ENCODE data around the gene DDIT4L.
"Not testable (repeated sequence)": the region's sequence is repeated elsewhere in the genome, so short reads cannot be mapped to it uniquely, and the experiment has no call there.

The DDIT4L gene

DNA sequence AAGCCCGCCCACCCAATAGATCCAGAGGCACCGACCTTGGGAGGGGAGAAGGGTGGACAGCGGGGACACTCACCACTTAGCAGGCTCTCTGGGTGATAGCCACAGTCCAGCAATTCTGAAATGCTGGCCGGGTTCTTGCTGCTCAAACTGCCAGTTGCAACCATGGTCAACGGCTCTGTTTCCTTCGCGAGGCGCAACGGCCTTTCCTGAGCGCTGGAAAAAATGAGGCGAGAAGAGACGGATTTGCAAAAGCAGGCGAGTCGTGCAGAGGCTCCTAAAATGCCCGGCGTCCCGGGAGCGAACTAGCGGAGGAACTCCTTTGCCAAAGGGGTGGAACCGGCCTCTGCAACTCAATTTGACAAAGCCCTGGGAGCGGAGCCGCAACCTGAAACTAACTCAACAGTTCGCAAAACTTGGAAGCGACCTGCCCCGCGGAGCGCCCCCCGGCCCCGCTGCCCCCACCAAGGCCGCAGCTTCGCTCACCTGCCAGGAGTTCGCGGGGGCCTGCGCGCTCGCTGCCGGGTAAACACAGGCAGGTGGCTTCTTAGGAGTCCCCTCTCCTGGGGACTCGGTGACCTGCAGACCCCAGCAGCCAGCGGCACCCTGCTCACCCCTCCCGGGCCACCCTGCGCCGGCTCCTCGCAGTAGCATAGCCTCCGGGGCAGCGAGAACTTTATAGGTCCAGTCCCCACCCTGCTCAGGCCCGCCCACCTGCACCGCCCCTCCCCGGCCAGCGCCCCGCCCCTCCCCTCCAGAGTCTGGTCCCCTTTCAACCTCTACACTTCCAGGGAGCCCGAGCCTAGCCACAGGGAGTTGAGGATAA lies at the start of gene DDIT4L:
Gene DDIT4L (minus strand): TSS at position 649 of the 823 bp plus-strand sequence. CDS start 485 bp downstream, at position 164.
- DNase-seq: peak; percentile 2

- no peak for DNase-seq
Observed at GRCh38 chr4:100240008-100240407, 49.7 kb upstream of the DDIT4L start.

- no peak for DNase-seq
Observed at GRCh38 chr4:100224721-100225120, 34.5 kb upstream of the DDIT4L start.

DNA sequence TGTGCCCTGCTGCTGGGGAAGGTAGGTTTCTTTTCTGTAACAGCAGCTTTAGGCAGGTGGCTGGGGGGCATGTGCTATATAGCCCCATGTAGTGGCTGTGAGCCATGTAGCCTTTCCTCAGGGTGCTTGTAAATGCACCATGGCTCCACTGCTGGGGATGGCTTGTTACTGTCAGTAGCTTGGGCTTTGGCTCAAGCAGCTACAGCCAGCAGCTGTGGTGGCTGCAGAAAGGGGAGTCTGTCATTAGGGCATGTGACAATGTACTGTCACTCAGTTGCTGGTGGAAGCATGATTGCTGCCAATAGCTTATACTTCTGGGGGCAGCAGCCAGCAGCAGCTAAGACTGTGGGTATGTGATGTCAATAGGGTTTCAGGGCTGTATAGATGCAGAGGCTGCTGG lies 33.9 kb upstream of the DDIT4L start:
- DNase-seq: no peak

- DNase-seq: no peak
Observed at GRCh38 chr4:100208964-100209363, 18.7 kb upstream of the DDIT4L start.

DNA sequence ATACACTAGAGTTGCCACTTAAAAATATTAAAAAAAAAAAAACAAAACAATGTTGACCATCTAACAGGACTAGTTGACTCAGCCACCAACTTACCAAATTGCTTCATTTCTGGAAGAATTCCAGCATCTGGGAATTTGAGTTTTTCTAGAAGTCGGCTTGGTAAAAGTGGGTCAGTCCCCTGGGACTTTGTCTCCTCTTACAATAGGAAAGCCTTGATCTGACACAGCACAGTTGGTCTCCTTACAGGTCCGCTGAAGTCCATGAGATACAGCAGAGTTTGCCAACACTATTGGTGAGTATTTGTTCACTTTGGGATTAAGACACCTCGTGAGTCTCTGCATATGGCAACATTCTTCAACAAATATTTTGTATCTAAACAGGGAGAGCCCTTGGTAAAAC lies 18.2 kb upstream of the DDIT4L start:
- no peak for DNase-seq

DNA sequence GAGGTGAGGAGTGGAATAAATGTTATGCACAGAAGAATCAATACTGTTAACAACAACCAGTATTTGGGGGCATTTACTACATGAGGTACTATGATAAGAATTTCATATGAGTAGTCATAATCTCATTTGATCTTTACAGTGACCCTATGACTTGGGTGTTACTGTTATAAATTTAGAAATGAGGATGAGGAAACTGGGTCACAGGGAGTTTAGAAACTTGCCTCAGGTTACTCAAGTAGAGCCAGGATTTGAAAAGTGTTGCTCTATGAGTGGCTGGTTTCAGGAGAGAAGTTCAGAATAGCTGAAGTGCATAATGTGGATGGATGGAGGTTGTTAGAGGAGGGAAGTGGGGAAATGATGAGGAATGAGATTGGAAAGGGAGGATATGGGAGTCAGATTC lies 16.6 kb upstream of the DDIT4L start:
- no peak for DNase-seq

DNA sequence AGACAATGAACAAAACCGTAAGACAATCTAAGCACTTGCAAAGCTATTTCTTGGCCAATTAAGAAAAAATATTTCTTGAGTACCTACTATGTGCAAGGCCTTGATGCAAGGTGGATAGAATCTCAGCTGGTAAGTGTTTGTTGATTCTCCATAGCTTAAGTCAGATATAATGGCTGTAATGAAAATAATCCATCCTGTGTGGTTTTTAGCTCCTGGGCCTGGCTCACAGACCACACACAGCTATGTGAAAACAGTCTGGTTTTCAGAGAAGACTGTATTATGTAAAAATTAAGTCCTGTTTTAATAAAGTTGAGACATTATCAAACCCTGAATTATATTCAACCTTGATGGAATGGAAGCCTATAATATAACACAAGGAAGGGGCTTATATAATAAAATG lies 7.8 kb upstream of the DDIT4L start:
- DNase-seq: no peak

- not testable (repeated sequence) for DNase-seq
Observed at GRCh38 chr4:100196388-100197071, 6.3 kb upstream of the DDIT4L start.

DNA sequence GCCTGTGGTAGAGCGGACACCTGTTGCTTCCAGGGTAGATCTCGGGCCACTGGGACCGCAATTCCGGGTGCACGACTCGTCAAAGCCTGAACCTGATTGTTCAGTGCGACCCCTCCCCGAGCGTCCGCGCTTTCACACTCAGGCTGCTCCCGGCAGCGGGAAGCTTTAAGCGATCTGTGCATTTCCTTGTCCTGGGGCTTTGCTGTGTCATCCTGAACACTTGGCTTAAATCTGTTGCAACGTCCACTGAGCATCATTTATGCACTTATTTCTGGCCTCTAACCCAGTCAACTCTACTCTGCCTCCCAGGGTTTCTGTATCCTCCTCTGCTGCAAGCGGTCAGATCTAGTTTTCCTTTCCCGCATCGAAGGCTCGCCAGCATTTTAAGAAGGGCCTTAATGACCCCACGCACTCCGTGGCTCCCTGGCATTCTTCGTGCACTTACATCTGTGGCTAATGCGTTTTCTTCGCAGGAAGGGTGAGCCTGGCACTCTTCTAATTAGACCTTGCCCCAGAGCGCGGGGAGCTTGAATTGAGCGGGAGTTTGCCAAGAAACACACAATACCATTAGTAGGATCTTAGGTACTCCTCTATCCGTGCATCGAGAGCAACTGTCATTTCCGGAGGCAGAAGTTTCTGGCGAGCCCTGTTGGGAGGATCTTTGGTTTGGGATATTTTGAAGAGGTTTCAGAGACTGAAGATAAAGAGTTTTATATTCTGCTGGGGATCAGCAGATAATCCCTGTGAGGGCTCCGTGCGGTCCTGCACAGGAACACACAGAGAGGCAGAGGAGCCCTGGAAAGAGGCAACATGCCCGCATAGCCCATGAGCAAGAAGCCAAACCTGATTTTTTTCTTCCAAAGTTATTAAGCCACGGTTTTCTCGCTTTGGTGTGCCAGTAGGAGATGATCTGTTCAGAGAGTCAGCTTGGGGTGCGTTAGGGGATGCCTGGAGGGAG lies 654 bp upstream of the DDIT4L start:
- DNase-seq: peak; percentile 1

GRCh38 chr4:100188829-100189228 lies 1.4 kb downstream of the DDIT4L start:
- peak; percentile 4 for DNase-seq

GRCh38 chr4:100187781-100188180 lies 2.5 kb downstream of the DDIT4L start:
- DNase-seq: no peak

GRCh38 chr4:100184787-100185186 lies 5.5 kb downstream of the DDIT4L start:
- DNase-seq: no peak

GRCh38 chr4:100177855-100178254 lies 12.4 kb downstream of the DDIT4L start:
- DNase-seq: no peak

- no peak for DNase-seq
Observed at GRCh38 chr4:100177126-100177525, 13.1 kb downstream of the DDIT4L start.

- no peak for DNase-seq
Observed at GRCh38 chr4:100175858-100176257, 14.4 kb downstream of the DDIT4L start.

GRCh38 chr4:100174985-100175383 lies 15.3 kb downstream of the DDIT4L start:
- DNase-seq: no peak

- no peak for DNase-seq
Observed at GRCh38 chr4:100170986-100171385, 19.3 kb downstream of the DDIT4L start.

GRCh38 chr4:100169491-100170485 lies 20.5 kb downstream of the DDIT4L start:
- DNase-seq: no peak

DNA sequence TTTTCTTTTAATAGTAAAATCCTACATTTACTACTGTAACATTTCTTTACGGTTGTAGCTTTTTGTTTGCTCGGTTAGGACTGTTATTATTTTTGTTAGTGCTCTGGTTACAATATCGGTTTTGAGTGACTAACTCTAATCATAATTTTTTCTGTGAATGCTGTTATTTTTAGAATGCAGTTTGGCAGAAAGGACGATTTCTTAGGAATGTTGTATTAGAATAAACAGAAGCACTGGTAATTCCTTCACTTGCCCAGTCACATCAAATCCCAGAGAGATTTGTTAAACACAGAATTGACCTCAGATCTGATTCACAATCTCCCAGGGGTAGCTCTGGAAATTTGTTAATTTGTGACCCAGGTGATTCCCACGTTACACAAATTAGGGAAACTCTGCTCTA lies 21.7 kb downstream of the DDIT4L start:
- DNase-seq: no peak

DNA sequence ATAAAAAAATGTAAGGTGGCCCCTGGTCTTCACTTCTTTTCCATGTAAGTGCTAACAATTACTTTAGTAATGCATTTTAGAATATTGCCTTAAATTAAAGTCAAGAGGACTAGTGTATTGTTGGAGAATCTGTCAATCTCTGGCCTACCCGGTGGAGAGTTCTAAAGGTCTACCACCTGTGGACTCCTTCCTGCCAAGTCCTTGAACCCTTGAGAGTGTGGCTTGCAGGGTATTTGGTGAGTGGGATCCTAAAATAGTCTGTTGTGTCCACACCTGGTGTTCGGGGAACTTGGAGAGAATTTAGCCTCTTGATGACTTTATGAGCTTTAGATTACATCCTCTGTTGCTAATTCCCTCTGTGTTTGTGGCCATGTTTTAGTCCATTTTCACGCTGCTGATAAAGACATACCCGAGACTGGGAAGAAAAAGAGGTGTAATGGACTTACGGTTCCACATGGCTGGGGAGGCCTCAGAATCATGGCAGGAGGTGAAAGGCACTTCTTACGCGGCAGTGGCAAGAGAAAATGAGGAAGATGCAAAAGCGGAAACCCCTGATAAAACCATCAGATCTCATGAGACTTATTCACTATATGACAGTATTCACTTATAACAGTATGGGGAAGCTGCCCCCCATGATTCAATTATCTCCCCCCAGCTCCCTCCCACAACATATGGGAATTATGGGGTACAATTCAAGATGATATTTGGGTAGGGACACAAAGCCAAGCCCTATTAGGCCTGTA lies 23.8 kb downstream of the DDIT4L start:
- no peak for DNase-seq

Data from NCI-H345 (cell line).